Neural progenitor cell (in vitro differentiated cells): Measurements from ENCODE around the gene VWF.

Experiments
- EZH2 ChIP-seq: fragments of 200-600 bp; sonication (generic); IDR thresholded peaks from 2 replicates; pipeline ENCODE4 v1.6.1; 2017; ENCODE audit warnings: antibody characterized with exemption, mild to moderate bottlenecking, moderate library complexity
- EZH2phosphoT487 ChIP-seq: fragments of 200-600 bp; sonication (generic); IDR thresholded peaks from 2 replicates; pipeline ENCODE4 v1.6.1; 2017; ENCODE audit warnings: antibody characterized with exemption
- TF ChIP-seq, protein P1 (sequence below): fragments of 200-600 bp; sonication (generic); IDR thresholded peaks from 2 replicates; pipeline ENCODE4 v1.5.1; 2017; ENCODE audit warnings: antibody characterized with exemption, mild to moderate bottlenecking

DNA sequence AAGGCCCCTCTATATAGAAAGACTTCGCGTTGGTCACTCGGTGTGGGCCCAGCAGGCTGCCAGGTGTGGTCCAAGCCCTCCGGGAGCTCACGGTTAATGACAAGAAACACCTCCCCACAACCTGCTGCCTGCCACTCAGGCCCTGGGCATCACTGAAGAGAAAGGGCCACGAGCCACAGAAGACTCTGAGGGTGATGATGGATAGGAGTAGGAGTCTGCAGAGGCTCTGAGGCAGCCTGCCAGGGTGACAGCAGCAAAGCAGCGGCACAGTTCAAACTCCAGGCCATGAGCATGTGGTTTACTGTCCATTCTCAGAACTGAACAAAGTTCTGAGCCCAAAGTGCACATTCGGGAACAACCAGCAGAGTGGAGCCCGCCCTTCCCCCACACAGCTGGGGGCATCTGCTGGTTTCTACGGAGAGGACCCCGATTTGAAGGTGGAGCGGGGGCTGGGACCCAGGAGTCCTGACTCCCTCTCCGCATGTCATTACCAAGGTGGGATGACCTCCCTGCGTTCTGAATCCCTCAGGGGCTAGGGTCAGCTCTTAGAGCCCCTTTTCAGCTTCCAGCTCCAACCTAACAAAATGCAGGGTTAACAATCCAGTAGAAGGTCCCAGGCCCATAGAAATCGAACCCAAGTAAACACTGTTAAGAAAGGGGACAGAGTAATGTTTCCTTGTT, 65.8 kb downstream of the VWF start:
- no peak for TF ChIP-seq EZH2phosphoT487
- TF ChIP-seq, protein P1, sequence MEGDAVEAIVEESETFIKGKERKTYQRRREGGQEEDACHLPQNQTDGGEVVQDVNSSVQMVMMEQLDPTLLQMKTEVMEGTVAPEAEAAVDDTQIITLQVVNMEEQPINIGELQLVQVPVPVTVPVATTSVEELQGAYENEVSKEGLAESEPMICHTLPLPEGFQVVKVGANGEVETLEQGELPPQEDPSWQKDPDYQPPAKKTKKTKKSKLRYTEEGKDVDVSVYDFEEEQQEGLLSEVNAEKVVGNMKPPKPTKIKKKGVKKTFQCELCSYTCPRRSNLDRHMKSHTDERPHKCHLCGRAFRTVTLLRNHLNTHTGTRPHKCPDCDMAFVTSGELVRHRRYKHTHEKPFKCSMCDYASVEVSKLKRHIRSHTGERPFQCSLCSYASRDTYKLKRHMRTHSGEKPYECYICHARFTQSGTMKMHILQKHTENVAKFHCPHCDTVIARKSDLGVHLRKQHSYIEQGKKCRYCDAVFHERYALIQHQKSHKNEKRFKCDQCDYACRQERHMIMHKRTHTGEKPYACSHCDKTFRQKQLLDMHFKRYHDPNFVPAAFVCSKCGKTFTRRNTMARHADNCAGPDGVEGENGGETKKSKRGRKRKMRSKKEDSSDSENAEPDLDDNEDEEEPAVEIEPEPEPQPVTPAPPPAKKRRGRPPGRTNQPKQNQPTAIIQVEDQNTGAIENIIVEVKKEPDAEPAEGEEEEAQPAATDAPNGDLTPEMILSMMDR = no peak
- no peak for TF ChIP-seq EZH2
